ENCODE data around the gene HAPLN1. TPM values are rescaled to one million over a fixed set of nuclear protein-coding genes. Genes with fewer than 3 reads are reported as not detected.

Gene HAPLN1
- polyA plus RNA-seq, 1 of the 3 experiments (the other 2 are of a cell fraction): 0.30 TPM

DNA sequence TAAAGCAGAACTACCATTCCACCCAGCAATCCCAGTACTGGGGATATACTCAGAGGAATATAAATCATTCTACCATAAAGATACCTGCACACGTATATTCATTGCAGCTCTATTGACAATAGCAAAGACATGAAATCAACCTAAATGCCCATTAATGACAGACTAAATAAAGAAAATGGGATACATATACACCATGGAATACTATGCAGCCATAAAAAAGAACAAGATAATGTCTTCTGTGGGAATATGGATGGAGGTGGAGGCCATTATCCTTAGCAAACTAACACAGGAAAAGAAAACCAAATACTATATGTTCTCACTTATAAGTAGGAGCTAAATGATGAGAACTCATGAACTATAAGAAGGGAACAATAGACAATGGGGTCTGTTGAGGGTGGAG, 12.5 kb downstream of the HAPLN1 start (continued):
- TF ChIP-seq, protein P1, sequence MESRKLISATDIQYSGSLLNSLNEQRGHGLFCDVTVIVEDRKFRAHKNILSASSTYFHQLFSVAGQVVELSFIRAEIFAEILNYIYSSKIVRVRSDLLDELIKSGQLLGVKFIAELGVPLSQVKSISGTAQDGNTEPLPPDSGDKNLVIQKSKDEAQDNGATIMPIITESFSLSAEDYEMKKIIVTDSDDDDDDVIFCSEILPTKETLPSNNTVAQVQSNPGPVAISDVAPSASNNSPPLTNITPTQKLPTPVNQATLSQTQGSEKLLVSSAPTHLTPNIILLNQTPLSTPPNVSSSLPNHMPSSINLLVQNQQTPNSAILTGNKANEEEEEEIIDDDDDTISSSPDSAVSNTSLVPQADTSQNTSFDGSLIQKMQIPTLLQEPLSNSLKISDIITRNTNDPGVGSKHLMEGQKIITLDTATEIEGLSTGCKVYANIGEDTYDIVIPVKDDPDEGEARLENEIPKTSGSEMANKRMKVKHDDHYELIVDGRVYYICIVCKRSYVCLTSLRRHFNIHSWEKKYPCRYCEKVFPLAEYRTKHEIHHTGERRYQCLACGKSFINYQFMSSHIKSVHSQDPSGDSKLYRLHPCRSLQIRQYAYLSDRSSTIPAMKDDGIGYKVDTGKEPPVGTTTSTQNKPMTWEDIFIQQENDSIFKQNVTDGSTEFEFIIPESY (IDR thresholded peaks at IDR 0.05; ENCODE audit: borderline replicate concordance, low read depth): no peak
- no peak for TF ChIP-seq TEAD4 (IDR thresholded peaks at IDR 0.05; ENCODE audit: borderline replicate concordance, insufficient read depth)
- no peak for TF ChIP-seq MXI1 (IDR thresholded peaks at IDR 0.05; ENCODE audit: low read depth, low read length)

- no peaks in the 10 kb centered on the region for H3K9me2 ChIP-seq
- H3K27me3 ChIP-seq (ENCODE audit: insufficient read depth): no peaks in the 10 kb centered on the region
- no peak overlapping the region for H3K27ac ChIP-seq (ENCODE audit: low read depth in 2 of 2, low read length in 1 of 2)
- DNase-seq: no peak
- no peak overlapping the region for H2AFZ ChIP-seq (ENCODE audit: low read depth)
- 34% methylated on average over 2 of the region's 2 CpGs for WGBS (ENCODE audit: low lambda C conversion rate)
- TF ChIP-seq USF2 (IDR thresholded peaks at IDR 0.05; ENCODE audit: borderline replicate concordance, low read depth, low read length) (no peak), FOXM1 (IDR thresholded peaks at IDR 0.05; ENCODE audit: low read depth) (no peak), POLR2AphosphoS5 (IDR thresholded peaks at IDR 0.05; ENCODE audit: low read depth, low read length) (no peak), FOSL2 (IDR thresholded peaks at IDR 0.05; ENCODE audit: borderline replicate concordance, low read depth) (no peak), IRF3 (IDR thresholded peaks at IDR 0.05; ENCODE audit: low read depth, low read length) (no peak), EP300 (IDR thresholded peaks at IDR 0.05; ENCODE audit: borderline replicate concordance in 1 of 2, low read depth in 1 of 2, low read length in 1 of 2) (no peak), CTCF (IDR thresholded peaks at IDR 0.05) (no peak), GABPA (IDR thresholded peaks at IDR 0.05; ENCODE audit: low read depth) (no peak), RXRA (IDR thresholded peaks at IDR 0.05; ENCODE audit: borderline replicate concordance, low read depth) (no peak), MXI1 (IDR thresholded peaks at IDR 0.05; ENCODE audit: low read depth, low read length) (no peak), FOXJ3 (CRISPR knock-in tag; IDR thresholded peaks at IDR 0.05) (no peak), SIN3A (IDR thresholded peaks at IDR 0.05; ENCODE audit: borderline replicate concordance, low read depth, low read length) (no peak), RAD21 (IDR thresholded peaks at IDR 0.05; ENCODE audit: low read length) (no peak)
- TF ChIP-seq, protein P1 (IDR thresholded peaks at IDR 0.05; ENCODE audit: borderline replicate concordance, low read depth): no peak
- no peaks in the 10 kb centered on the region for H3F3A ChIP-seq (replicated peaks; ENCODE audit: insufficient read depth)
- H3K79me2 ChIP-seq (ENCODE audit: insufficient read depth): no peaks in the 10 kb centered on the region
- H3K4me1 ChIP-seq (ENCODE audit: control insufficient read depth in 1 of 2, insufficient read depth in 2 of 2, low read depth in 1 of 2, low read length in 1 of 2): no peaks in the 10 kb centered on the region
- no peak overlapping the region for H3K9ac ChIP-seq
- no peaks in the 10 kb centered on the region for H3K9me3 ChIP-seq
- H3K4me2 ChIP-seq: no peak overlapping the region
- H3K36me3 ChIP-seq (replicated peaks in 1 of 2; ENCODE audit: control insufficient read depth in 1 of 2, insufficient read depth in 2 of 2, low read length in 1 of 2): no peaks in the 10 kb centered on the region
- POLR2A ChIA-PET: no interaction called here
- no peak overlapping the region for H3K4me3 ChIP-seq (ENCODE audit: low read depth in 2 of 2, low read length in 1 of 2)
- CTCF ChIA-PET: interaction anchor here (3.1 kb wide), 1 partner anchor 9 kb away, joined by 15 read pairs; no protein-coding TSS in a partner anchor
- no peaks in the 10 kb centered on the region for H4K20me1 ChIP-seq (ENCODE audit: insufficient read depth)
Observed at GRCh38 chr5:83703059-83703458, 17.6 kb downstream of the HAPLN1 start.

All from SK-N-SH (cell line).